PFSK-1 (cell line): ENCODE measurements around the gene RRAGA. TPM values are rescaled to one million over a fixed set of nuclear protein-coding genes. Genes with fewer than 3 reads are reported as not detected.

Experiments
- FOXP2 ChIP-seq: optimal IDR thresholded peaks from 2 replicates; pipeline ENCODE3; 2011; ENCODE audit warnings: borderline replicate concordance, control low read depth, inconsistent platforms; ENCODE audit not compliant: insufficient read depth; ENCODE audit errors: extremely low read length, extremely low read depth
- POLR2AphosphoS5 ChIP-seq: IDR thresholded peaks from 2 replicates; pipeline ENCODE4 v1.6.1; 2012; ENCODE audit warnings: low read depth, mild to moderate bottlenecking, control low read depth, low read length, moderate library complexity
- SIN3A ChIP-seq: IDR thresholded peaks from 2 replicates; pipeline ENCODE4 v1.6.1; 2012; ENCODE audit warnings: mild to moderate bottlenecking, low read length, moderate library complexity, borderline replicate concordance; ENCODE audit not compliant: insufficient read depth
- TAF1 ChIP-seq: IDR thresholded peaks from 2 replicates; pipeline ENCODE4 v1.6.1; 2012; ENCODE audit warnings: low read length, control low read depth, borderline replicate concordance; ENCODE audit not compliant: insufficient read depth
- polyA plus RNA-seq: library from polyadenylated mRNA; unstranded; fragments of >200 nt; gene quantifications from one replicate; pipeline ENCODE4 v1.2.1, GENCODE V29; 2012; ENCODE audit warnings: low read depth, missing spikeins; ENCODE audit not compliant: insufficient read length
- TF ChIP-seq, protein P1 (sequence below), 2 experiments: IDR thresholded peaks; 2 replicates each; pipeline versions ENCODE4 v1.6.1 to v1.8.0; 2011 to 2012; ENCODE audit warnings: low read depth in 2 of 2, low read length in 2 of 2, control low read depth in 1 of 2, inconsistent platforms in 1 of 2, mild to moderate bottlenecking in 1 of 2, moderate library complexity in 1 of 2; ENCODE audit not compliant: insufficient read depth in 1 of 2

The RRAGA gene, protein sequence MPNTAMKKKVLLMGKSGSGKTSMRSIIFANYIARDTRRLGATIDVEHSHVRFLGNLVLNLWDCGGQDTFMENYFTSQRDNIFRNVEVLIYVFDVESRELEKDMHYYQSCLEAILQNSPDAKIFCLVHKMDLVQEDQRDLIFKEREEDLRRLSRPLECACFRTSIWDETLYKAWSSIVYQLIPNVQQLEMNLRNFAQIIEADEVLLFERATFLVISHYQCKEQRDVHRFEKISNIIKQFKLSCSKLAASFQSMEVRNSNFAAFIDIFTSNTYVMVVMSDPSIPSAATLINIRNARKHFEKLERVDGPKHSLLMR
- 57.4 TPM for polyA plus RNA-seq

- TF ChIP-seq FOXP2, result peak; percentile 64
- TF ChIP-seq, protein P1, sequence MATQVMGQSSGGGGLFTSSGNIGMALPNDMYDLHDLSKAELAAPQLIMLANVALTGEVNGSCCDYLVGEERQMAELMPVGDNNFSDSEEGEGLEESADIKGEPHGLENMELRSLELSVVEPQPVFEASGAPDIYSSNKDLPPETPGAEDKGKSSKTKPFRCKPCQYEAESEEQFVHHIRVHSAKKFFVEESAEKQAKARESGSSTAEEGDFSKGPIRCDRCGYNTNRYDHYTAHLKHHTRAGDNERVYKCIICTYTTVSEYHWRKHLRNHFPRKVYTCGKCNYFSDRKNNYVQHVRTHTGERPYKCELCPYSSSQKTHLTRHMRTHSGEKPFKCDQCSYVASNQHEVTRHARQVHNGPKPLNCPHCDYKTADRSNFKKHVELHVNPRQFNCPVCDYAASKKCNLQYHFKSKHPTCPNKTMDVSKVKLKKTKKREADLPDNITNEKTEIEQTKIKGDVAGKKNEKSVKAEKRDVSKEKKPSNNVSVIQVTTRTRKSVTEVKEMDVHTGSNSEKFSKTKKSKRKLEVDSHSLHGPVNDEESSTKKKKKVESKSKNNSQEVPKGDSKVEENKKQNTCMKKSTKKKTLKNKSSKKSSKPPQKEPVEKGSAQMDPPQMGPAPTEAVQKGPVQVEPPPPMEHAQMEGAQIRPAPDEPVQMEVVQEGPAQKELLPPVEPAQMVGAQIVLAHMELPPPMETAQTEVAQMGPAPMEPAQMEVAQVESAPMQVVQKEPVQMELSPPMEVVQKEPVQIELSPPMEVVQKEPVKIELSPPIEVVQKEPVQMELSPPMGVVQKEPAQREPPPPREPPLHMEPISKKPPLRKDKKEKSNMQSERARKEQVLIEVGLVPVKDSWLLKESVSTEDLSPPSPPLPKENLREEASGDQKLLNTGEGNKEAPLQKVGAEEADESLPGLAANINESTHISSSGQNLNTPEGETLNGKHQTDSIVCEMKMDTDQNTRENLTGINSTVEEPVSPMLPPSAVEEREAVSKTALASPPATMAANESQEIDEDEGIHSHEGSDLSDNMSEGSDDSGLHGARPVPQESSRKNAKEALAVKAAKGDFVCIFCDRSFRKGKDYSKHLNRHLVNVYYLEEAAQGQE (IDR thresholded peaks at IDR 0.05; ENCODE audit: insufficient read depth in 1 of 2, low read depth in 2 of 2, low read length in 2 of 2), result 0 out of 4 replicates have a peak, but pooled peaks of 1 of the 2 experiments have one; percentile 26
- TF ChIP-seq SIN3A, result no peak; the same call in 1 of the 2 replicates
- TF ChIP-seq POLR2AphosphoS5, result peak; percentile 65
- TF ChIP-seq TAF1, result peak; percentile 60; the same call in 1 of the 2 replicates
Measured at GRCh38 chr9:19048966-19049916, at the start of gene RRAGA. Gene RRAGA (plus strand): TSS chr9:19049427. CDS start chr9:19049660, 233 bp downstream.

DNA sequence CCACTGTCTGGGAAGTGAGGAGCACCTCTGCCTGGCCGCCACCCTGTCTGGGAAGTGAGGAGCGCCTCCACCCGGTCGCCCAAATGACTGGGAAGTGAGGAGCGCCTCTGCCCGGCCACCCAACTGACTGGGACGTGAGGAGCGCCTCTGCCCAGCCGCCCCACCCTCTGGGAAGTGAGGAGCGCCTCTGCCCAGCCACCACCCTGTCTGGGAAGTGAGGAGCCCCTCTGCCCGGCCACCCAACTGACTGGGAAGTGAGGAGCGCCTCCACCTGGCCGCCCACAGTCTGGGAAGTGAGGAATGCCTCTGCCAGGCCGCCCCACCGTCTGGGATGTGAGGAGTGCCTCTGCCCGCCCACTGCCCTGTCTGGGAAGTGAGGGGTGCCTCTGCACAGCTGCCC is 49.1 kb upstream of the RRAGA start:
- TF ChIP-seq FOXP2, result no peak
- no peak for TF ChIP-seq POLR2AphosphoS5
- TF ChIP-seq TAF1, result no peak
- TF ChIP-seq SIN3A, result no peak
- TF ChIP-seq, protein P1 (IDR thresholded peaks at IDR 0.05; ENCODE audit: insufficient read depth in 1 of 2, low read depth in 2 of 2, low read length in 2 of 2), result no peak

DNA sequence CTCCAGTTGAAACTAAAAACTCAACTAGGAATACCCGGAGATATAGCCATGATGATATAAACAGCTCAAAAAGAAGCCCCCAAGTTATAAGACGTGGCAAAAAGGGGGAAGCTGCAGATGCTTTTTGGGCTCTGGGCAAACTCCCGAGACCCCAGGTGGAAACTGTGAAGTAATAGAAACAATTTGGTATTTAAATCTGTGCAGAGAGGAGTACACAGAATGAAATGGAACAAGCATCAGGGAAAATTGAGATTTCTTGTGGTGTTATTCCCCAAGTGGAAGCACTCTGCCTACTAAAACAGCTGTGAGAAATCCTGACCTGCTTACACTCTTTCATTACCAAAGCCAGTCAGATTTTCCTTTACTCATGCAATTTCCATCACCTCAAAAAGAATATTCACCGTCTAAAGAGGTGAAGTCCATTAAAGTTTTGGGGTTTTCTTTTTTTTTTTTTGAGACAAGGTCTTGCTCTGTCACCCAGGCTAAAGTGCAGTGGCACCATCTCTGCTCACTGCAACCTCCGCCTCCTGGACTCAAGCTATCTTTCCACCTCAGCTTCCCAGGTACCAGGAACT is 39.7 kb upstream of the RRAGA start:
- TF ChIP-seq TAF1 (no peak), POLR2AphosphoS5 (no peak), FOXP2 (no peak), SIN3A (no peak)
- TF ChIP-seq, protein P1 (IDR thresholded peaks at IDR 0.05; ENCODE audit: insufficient read depth in 1 of 2, low read depth in 2 of 2, low read length in 2 of 2), result no peak

DNA sequence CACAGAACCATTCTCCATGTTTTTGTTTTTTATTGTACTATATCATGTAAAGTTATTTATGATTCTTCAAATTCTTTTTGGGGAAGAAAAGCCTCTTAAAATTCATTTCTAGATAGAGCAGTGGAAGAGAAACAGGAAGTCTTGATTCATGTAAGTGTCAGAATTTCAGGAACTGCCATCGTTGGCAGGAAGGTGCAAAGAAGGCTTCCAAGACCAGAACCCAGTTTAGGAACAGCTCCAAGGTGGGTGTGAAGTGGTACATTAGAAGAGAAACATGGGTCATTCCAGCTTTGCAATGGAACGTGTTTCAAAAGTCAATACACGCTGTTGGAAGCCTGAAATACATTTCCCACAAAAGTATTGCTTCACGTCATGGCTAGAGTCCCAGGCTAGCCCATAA is 31.0 kb upstream of the RRAGA start:
- TF ChIP-seq TAF1 (no peak), POLR2AphosphoS5 (no peak), SIN3A (no peak), FOXP2 (no peak)
- TF ChIP-seq, protein P1 (IDR thresholded peaks at IDR 0.05; ENCODE audit: insufficient read depth in 1 of 2, low read depth in 2 of 2, low read length in 2 of 2), result no peak
